ENCODE measurements around the gene YEATS2. TPM values are rescaled to one million over a fixed set of nuclear protein-coding genes. Genes with fewer than 3 reads are reported as not detected.
"Not testable (repeated sequence)": the region's sequence is repeated elsewhere in the genome, so short reads cannot be mapped to it uniquely, and the experiment has no call there.

YEATS2 gene
- total RNA-seq = 10 to 100 TPM; 59.4 to 73.9 TPM

- Mint-ChIP-seq H3K9me3 (ENCODE audit: low read depth) (no peaks in the 10 kb centered on the region), H3K27me3 (no peaks in the 10 kb centered on the region), H3K4me3 (peak within 1 kb of the TSS; percentile 91), H3K36me3 (ENCODE audit: low read depth) (peaks cover 25% of the 10 kb centered on the region), H3K27ac (peak within 1 kb of the TSS; percentile 89), H3K4me1 (peaks cover 31% of the 10 kb centered on the region)
- intact Hi-C loops (cut with DNase I, micrococcal nuclease) = loop anchor here (1.0 to 10.0 kb wide), 8 partner anchors 60 to 601 kb away; partner anchors contain the start of genes ABCF3 (in 1 of the 2), MCCC1 (in 1 of the 2) and PSMD2 (in 1 of the 2)
- peak; percentile 91 for DNase-seq
- peak; percentile 81 for ATAC-seq
- ChIA-PET POLR2A (interaction anchor here (0.8 to 1.7 kb wide), 5 partner anchors 15 to 185 kb away, joined by 3 to 19 read pairs (median 4); partner anchors contain the start of gene KLHL24), CTCF (interaction anchor here (0.6 to 1.1 kb wide), 5 partner anchors 61 to 1260 kb away, joined by 3 to 4 read pairs (median 4); partner anchors contain the start of gene KLHL24)
Observed at GRCh38 chr3:183697610-183698317, at the start of gene YEATS2. Gene YEATS2, plus strand, starts transcription at chr3:183697797. Its CDS starts 17,366 bp downstream, at chr3:183715163.

- no peak for DNase-seq
- Mint-ChIP-seq H3K9me3 (ENCODE audit: low read depth) (peaks cover 20% of the 10 kb centered on the region), H3K4me1 (no peaks in the 10 kb centered on the region), H3K4me3 (no peak overlapping the region), H3K36me3 (ENCODE audit: low read depth) (peaks cover 46% of the 10 kb centered on the region), H3K27me3 (no peaks in the 10 kb centered on the region), H3K27ac (no peak overlapping the region)
- POLR2A ChIA-PET = interaction anchor here (1.4 kb wide), 1 partner anchor 95 kb away, joined by 5 read pairs; the partner anchor contains the start of gene KLHL6
- no peak for ATAC-seq
- intact Hi-C loops (cut with DNase I, micrococcal nuclease) = no loop called here
- CTCF ChIA-PET = interaction anchor here (1.0 to 2.2 kb wide), 3 partner anchors 10 to 12 kb away, joined by 3 to 7 read pairs (median 6); no protein-coding TSS in a partner anchor
Observed at GRCh38 chr3:183650554-183650953, 47.0 kb upstream of the YEATS2 start.

GRCh38 chr3:183653209-183654064 is 44.2 kb upstream of the YEATS2 start:
- Mint-ChIP-seq H3K4me3 (no peak overlapping the region), H3K9me3 (ENCODE audit: low read depth) (peaks cover 27% of the 10 kb centered on the region), H3K27ac (no peak overlapping the region), H3K4me1 (peaks cover 2% of the 10 kb centered on the region), H3K36me3 (ENCODE audit: low read depth) (peaks cover 56% of the 10 kb centered on the region), H3K27me3 (no peaks in the 10 kb centered on the region)
- intact Hi-C loops (cut with DNase I, micrococcal nuclease) = no loop called here
- ATAC-seq = no peak
- DNase-seq = no peak
- ChIA-PET POLR2A (no interaction called here), CTCF (interaction anchor here (1.1 kb wide), 1 partner anchor 112 kb away, joined by 3 read pairs; no protein-coding TSS in a partner anchor)

GRCh38 chr3:183654727-183655126 is 42.9 kb upstream of the YEATS2 start:
- Mint-ChIP-seq H3K9me3 (ENCODE audit: low read depth) (peaks cover 27% of the 10 kb centered on the region), H3K27ac (no peak overlapping the region), H3K4me1 (peaks cover 5% of the 10 kb centered on the region), H3K27me3 (no peaks in the 10 kb centered on the region), H3K4me3 (no peak overlapping the region), H3K36me3 (ENCODE audit: low read depth) (peaks cover 53% of the 10 kb centered on the region)
- no peak for DNase-seq
- ChIA-PET POLR2A (no interaction called here), CTCF (interaction anchor here (1.1 kb wide), 2 partner anchors 9 to 12 kb away, joined by 3 to 4 read pairs; no protein-coding TSS in a partner anchor)
- intact Hi-C loops (cut with DNase I, micrococcal nuclease) = no loop called here
- no peak for ATAC-seq

GRCh38 chr3:183662099-183662498 is 35.5 kb upstream of the YEATS2 start:
- no peak for ATAC-seq
- POLR2A ChIA-PET = no interaction called here
- Mint-ChIP-seq H3K4me3 (no peak overlapping the region), H3K9me3 (ENCODE audit: low read depth) (peaks cover 1% of the 10 kb centered on the region), H3K4me1 (peaks cover 12% of the 10 kb centered on the region), H3K27me3 (no peaks in the 10 kb centered on the region), H3K27ac (no peak overlapping the region), H3K36me3 (ENCODE audit: low read depth) (peaks cover 22% of the 10 kb centered on the region)
- DNase-seq = no peak
- intact Hi-C loops (cut with DNase I, micrococcal nuclease) = loop anchor here in 1 of 2 experiments (2.0 kb wide), 1 partner anchor 19 kb away; no protein-coding TSS in a partner anchor
- CTCF ChIA-PET = interaction anchor here (0.7 to 1.8 kb wide), 5 partner anchors 11 to 90 kb away, joined by 3 to 7 read pairs (median 4); no protein-coding TSS in a partner anchor

GRCh38 chr3:183664913-183665381 is 32.6 kb upstream of the YEATS2 start:
- Mint-ChIP-seq H3K4me3 (no peak overlapping the region), H3K27me3 (no peaks in the 10 kb centered on the region), H3K9me3 (ENCODE audit: low read depth) (no peaks in the 10 kb centered on the region), H3K4me1 (peaks cover 8% of the 10 kb centered on the region), H3K36me3 (ENCODE audit: low read depth) (peaks cover 13% of the 10 kb centered on the region), H3K27ac (no peak overlapping the region)
- ChIA-PET POLR2A (interaction anchor here (0.6 kb wide), 1 partner anchor 13 kb away, joined by 8 read pairs; no protein-coding TSS in a partner anchor), CTCF (no interaction called here)
- intact Hi-C loops (cut with DNase I, micrococcal nuclease) = no loop called here
- DNase-seq (no peak), ATAC-seq (no peak)

- POLR2A ChIA-PET = no interaction called here
- H3K27me3 Mint-ChIP-seq = no peaks in the 10 kb centered on the region
- peaks cover 9% of the 10 kb centered on the region for H3K4me1 Mint-ChIP-seq
- peaks cover 2% of the 10 kb centered on the region for H3K36me3 Mint-ChIP-seq (ENCODE audit: low read depth)
- no peak overlapping the region for H3K4me3 Mint-ChIP-seq
- H3K27ac Mint-ChIP-seq = no peak overlapping the region
- CTCF ChIA-PET = interaction anchor here (0.9 to 1.5 kb wide), 2 partner anchors 10 to 14 kb away, joined by 5 to 6 read pairs; no protein-coding TSS in a partner anchor
- intact Hi-C loops (cut with DNase I, micrococcal nuclease) = no loop called here
- ATAC-seq = no peak
- no peak for DNase-seq
- no peaks in the 10 kb centered on the region for H3K9me3 Mint-ChIP-seq (ENCODE audit: low read depth)
Observed at GRCh38 chr3:183680061-183680460, 17.5 kb upstream of the YEATS2 start.

GRCh38 chr3:183687705-183688104 is 9.9 kb upstream of the YEATS2 start:
- ChIA-PET CTCF (no interaction called here), POLR2A (no interaction called here)
- H3K27me3 Mint-ChIP-seq = no peaks in the 10 kb centered on the region
- DNase-seq (no peak), ATAC-seq (no peak)
- intact Hi-C loops (cut with DNase I, micrococcal nuclease) = no loop called here
- no peak overlapping the region for H3K4me3 Mint-ChIP-seq
- H3K4me1 Mint-ChIP-seq = peaks cover under 1% of the 10 kb centered on the region
- no peaks in the 10 kb centered on the region for H3K9me3 Mint-ChIP-seq (ENCODE audit: low read depth)
- no peak overlapping the region for H3K27ac Mint-ChIP-seq
- H3K36me3 Mint-ChIP-seq (ENCODE audit: low read depth) = no peaks in the 10 kb centered on the region

- no peaks in the 10 kb centered on the region for H3K4me1 Mint-ChIP-seq
- H3K27ac Mint-ChIP-seq = no peak overlapping the region
- intact Hi-C loops (cut with DNase I, micrococcal nuclease) = no loop called here
- POLR2A ChIA-PET = no interaction called here
- no peak overlapping the region for H3K4me3 Mint-ChIP-seq
- no peaks in the 10 kb centered on the region for H3K27me3 Mint-ChIP-seq
- CTCF ChIA-PET = interaction anchor here (0.6 to 1.1 kb wide), 2 partner anchors 16 to 42 kb away, joined by 3 read pairs; no protein-coding TSS in a partner anchor
- H3K9me3 Mint-ChIP-seq (ENCODE audit: low read depth) = no peaks in the 10 kb centered on the region
- ATAC-seq (no peak), DNase-seq (no peak)
- no peaks in the 10 kb centered on the region for H3K36me3 Mint-ChIP-seq (ENCODE audit: low read depth)
Observed at GRCh38 chr3:183688874-183689273, 8.7 kb upstream of the YEATS2 start.

- H3K36me3 Mint-ChIP-seq (ENCODE audit: low read depth); H3K27me3 Mint-ChIP-seq; CTCF ChIA-PET; H3K27ac Mint-ChIP-seq; H3K4me1 Mint-ChIP-seq; ATAC-seq; H3K9me3 Mint-ChIP-seq (ENCODE audit: low read depth); H3K4me3 Mint-ChIP-seq; DNase-seq: not testable (repeated sequence)
- intact Hi-C loops (cut with DNase I, micrococcal nuclease) = loop anchor here in 1 of 2 experiments (10.0 kb wide), 1 partner anchor 495 kb away; the partner anchor contains the start of gene ABCF3
- POLR2A ChIA-PET = interaction anchor here (0.7 kb wide), 1 partner anchor 15 kb away, joined by 3 read pairs; no protein-coding TSS in a partner anchor
Observed at GRCh38 chr3:183689621-183690020, 8.0 kb upstream of the YEATS2 start.
